ENCODE measurements around the gene SMURF1. TPM values are rescaled to one million over a fixed set of nuclear protein-coding genes. Genes with fewer than 3 reads are reported as not detected.

SMURF1 gene
- total RNA-seq, 1 donor from 2014 or later, result 44.7 TPM

- peak overlapping the region; percentile 11 for H3K27ac Mint-ChIP-seq (ENCODE audit: unreplicated experiment)
- Histone ChIP-seq H3K4me3 (ENCODE audit: insufficient read depth, low read depth, low read length) (no peak overlapping the region), H3K4me1 (ENCODE audit: insufficient read depth, low read length) (peaks cover 10% of the 10 kb centered on the region), H3K36me3 (ENCODE audit: insufficient read depth, low read length) (no peaks in the 10 kb centered on the region), H3K27me3 (ENCODE audit: insufficient read depth, low read length) (no peaks in the 10 kb centered on the region), H3K4me2 (ENCODE audit: low read length) (peak overlapping the region; percentile 13), H3K9me3 (ENCODE audit: insufficient read depth, low read depth, low read length) (no peaks in the 10 kb centered on the region), H3K79me2 (ENCODE audit: insufficient read depth, low read length) (peaks cover 95% of the 10 kb centered on the region), H3K9ac (ENCODE audit: low read length) (no peak overlapping the region), H3K27ac (ENCODE audit: low read depth, low read length) (peak overlapping the region; percentile 23), H2AFZ (ENCODE audit: low read depth, low read length) (no peak overlapping the region), H4K20me1 (ENCODE audit: insufficient read depth, low read length) (peaks cover 88% of the 10 kb centered on the region)
- H3K9me3 Mint-ChIP-seq (ENCODE audit: unreplicated experiment), result peaks cover 2% of the 10 kb centered on the region
- peak overlapping the region; percentile 4 for H3K4me3 Mint-ChIP-seq (ENCODE audit: unreplicated experiment)
- peaks cover 30% of the 10 kb centered on the region for H3K4me1 Mint-ChIP-seq (ENCODE audit: low read depth, unreplicated experiment)
- TF ChIP-seq CTCF (IDR thresholded peaks at IDR 0.05; ENCODE audit: insufficient read depth, low read depth, low read length) (no peak), EZH2 (IDR thresholded peaks at IDR 0.05; ENCODE audit: insufficient read depth, low read length) (no peak)
- H3K36me3 Mint-ChIP-seq (ENCODE audit: low read depth, unreplicated experiment), result peaks cover 19% of the 10 kb centered on the region
- FAIRE-seq (no peak), DNase-seq (ENCODE audit: low read depth) (no peak)
- H3K27me3 Mint-ChIP-seq (ENCODE audit: low read depth, unreplicated experiment), result no peaks in the 10 kb centered on the region
Observed at GRCh38 chr7:99120501-99120900, 23.4 kb downstream of the SMURF1 start.

DNA sequence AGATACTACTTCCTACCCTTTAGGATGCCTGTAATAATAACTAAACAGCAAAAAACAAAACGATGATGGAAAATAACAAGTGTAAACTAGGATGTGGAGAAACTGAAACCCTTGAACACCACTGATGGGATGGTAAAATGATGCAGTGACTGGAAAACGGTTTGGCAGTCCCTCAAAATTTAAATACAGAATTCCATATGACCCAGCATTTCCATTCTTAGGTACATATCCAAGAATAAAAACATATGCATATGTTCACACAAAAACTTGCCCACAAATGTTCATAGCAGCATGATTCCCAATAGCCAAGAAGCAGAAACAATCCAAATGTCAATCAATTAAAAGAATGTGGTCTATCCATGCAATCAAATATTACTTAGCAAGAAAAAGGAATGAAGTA is 25.8 kb downstream of the SMURF1 start:
- H3K79me2 ChIP-seq (ENCODE audit: insufficient read depth, low read length), result peaks cover 94% of the 10 kb centered on the region
- no peak overlapping the region for H2AFZ ChIP-seq (ENCODE audit: low read depth, low read length)
- no peak overlapping the region for H3K4me3 ChIP-seq (ENCODE audit: insufficient read depth, low read depth, low read length)
- Mint-ChIP-seq H3K4me3 (ENCODE audit: unreplicated experiment) (no peak overlapping the region), H3K9me3 (ENCODE audit: unreplicated experiment) (peaks cover 6% of the 10 kb centered on the region), H3K4me1 (ENCODE audit: low read depth, unreplicated experiment) (peaks cover 19% of the 10 kb centered on the region), H3K36me3 (ENCODE audit: low read depth, unreplicated experiment) (peaks cover 22% of the 10 kb centered on the region), H3K27me3 (ENCODE audit: low read depth, unreplicated experiment) (no peaks in the 10 kb centered on the region), H3K27ac (ENCODE audit: unreplicated experiment) (no peak overlapping the region)
- DNase-seq (ENCODE audit: low read depth) (no peak), FAIRE-seq (no peak)
- no peaks in the 10 kb centered on the region for H3K27me3 ChIP-seq (ENCODE audit: insufficient read depth, low read length)
- peaks cover 83% of the 10 kb centered on the region for H4K20me1 ChIP-seq (ENCODE audit: insufficient read depth, low read length)
- no peak overlapping the region for H3K27ac ChIP-seq (ENCODE audit: low read depth, low read length)
- H3K9ac ChIP-seq (ENCODE audit: low read length), result no peak overlapping the region
- TF ChIP-seq EZH2 (IDR thresholded peaks at IDR 0.05; ENCODE audit: insufficient read depth, low read length), result no peak
- TF ChIP-seq CTCF (IDR thresholded peaks at IDR 0.05; ENCODE audit: insufficient read depth, low read depth, low read length), result no peak
- H3K9me3 ChIP-seq (ENCODE audit: insufficient read depth, low read depth, low read length), result no peaks in the 10 kb centered on the region
- H3K4me2 ChIP-seq (ENCODE audit: low read length), result no peak overlapping the region
- peaks cover 10% of the 10 kb centered on the region for H3K4me1 ChIP-seq (ENCODE audit: insufficient read depth, low read length)
- H3K36me3 ChIP-seq (ENCODE audit: insufficient read depth, low read length), result no peaks in the 10 kb centered on the region

- Histone ChIP-seq H3K27ac (ENCODE audit: low read depth, low read length) (no peak overlapping the region), H3K9me3 (ENCODE audit: insufficient read depth, low read depth, low read length) (no peaks in the 10 kb centered on the region), H3K4me3 (ENCODE audit: insufficient read depth, low read depth, low read length) (no peak overlapping the region), H3K36me3 (ENCODE audit: insufficient read depth, low read length) (no peaks in the 10 kb centered on the region), H4K20me1 (ENCODE audit: insufficient read depth, low read length) (peaks cover 85% of the 10 kb centered on the region), H2AFZ (ENCODE audit: low read depth, low read length) (no peak overlapping the region), H3K4me1 (ENCODE audit: insufficient read depth, low read length) (peaks cover 10% of the 10 kb centered on the region), H3K79me2 (ENCODE audit: insufficient read depth, low read length) (peaks cover 98% of the 10 kb centered on the region), H3K27me3 (ENCODE audit: insufficient read depth, low read length) (no peaks in the 10 kb centered on the region), H3K9ac (ENCODE audit: low read length) (no peak overlapping the region), H3K4me2 (ENCODE audit: low read length) (no peak overlapping the region)
- FAIRE-seq, result no peak
- Mint-ChIP-seq H3K27me3 (ENCODE audit: low read depth, unreplicated experiment) (no peaks in the 10 kb centered on the region), H3K9me3 (ENCODE audit: unreplicated experiment) (peaks cover 12% of the 10 kb centered on the region), H3K4me1 (ENCODE audit: low read depth, unreplicated experiment) (peaks cover 27% of the 10 kb centered on the region), H3K27ac (ENCODE audit: unreplicated experiment) (no peak overlapping the region), H3K36me3 (ENCODE audit: low read depth, unreplicated experiment) (peaks cover 27% of the 10 kb centered on the region), H3K4me3 (ENCODE audit: unreplicated experiment) (no peak overlapping the region)
- DNase-seq (ENCODE audit: low read depth), result no peak
- TF ChIP-seq CTCF (IDR thresholded peaks at IDR 0.05; ENCODE audit: insufficient read depth, low read depth, low read length), result no peak
- no peak for TF ChIP-seq EZH2 (IDR thresholded peaks at IDR 0.05; ENCODE audit: insufficient read depth, low read length)
Observed at GRCh38 chr7:99116144-99116543, 27.8 kb downstream of the SMURF1 start.
